ENCODE results near the gene MRPL42. TPM values are rescaled to one million over a fixed set of nuclear protein-coding genes. Genes with fewer than 3 reads are reported as not detected.
"Not testable (repeated sequence)": the region's sequence is repeated elsewhere in the genome, so short reads cannot be mapped to it uniquely, and the experiment has no call there.

The MRPL42 gene
- total and polyA plus RNA-seq, 2 experiments from 2014 or later = 195 to 269 TPM

DNA sequence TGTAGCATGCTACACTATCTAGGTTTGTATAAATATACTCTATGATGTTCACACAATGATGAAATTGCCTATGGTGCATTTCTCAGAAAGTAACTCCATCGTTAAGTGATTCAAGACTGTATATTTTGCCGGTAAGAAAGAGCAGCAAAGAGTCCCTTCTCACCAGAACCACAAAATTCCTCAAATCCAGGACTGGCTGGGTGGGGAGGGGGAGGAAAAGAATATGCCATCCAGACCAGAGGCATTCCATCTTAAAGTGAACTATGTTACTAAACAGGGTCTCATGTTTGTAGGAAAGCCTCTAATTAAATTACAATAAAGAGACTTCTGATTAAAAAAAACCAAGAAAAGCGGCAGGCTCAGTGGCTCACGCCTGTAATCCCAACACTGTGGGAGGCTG is 37.0 kb upstream of the MRPL42 start (continued):
- TF ChIP-seq, protein P1, sequence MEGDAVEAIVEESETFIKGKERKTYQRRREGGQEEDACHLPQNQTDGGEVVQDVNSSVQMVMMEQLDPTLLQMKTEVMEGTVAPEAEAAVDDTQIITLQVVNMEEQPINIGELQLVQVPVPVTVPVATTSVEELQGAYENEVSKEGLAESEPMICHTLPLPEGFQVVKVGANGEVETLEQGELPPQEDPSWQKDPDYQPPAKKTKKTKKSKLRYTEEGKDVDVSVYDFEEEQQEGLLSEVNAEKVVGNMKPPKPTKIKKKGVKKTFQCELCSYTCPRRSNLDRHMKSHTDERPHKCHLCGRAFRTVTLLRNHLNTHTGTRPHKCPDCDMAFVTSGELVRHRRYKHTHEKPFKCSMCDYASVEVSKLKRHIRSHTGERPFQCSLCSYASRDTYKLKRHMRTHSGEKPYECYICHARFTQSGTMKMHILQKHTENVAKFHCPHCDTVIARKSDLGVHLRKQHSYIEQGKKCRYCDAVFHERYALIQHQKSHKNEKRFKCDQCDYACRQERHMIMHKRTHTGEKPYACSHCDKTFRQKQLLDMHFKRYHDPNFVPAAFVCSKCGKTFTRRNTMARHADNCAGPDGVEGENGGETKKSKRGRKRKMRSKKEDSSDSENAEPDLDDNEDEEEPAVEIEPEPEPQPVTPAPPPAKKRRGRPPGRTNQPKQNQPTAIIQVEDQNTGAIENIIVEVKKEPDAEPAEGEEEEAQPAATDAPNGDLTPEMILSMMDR (conservative IDR thresholded peaks at IDR 0.05; ENCODE audit: low read depth in 2 of 2) = no peak
- TF ChIP-seq CREB1 (CRISPR knock-in tag; IDR thresholded peaks at IDR 0.05; ENCODE audit: low read depth) (no peak), JUNB (IDR thresholded peaks at IDR 0.05; ENCODE audit: unreplicated experiment) (no peak), STAT1 (IDR thresholded peaks at IDR 0.05; ENCODE audit: unreplicated experiment) (no peak), EZH2 (IDR thresholded peaks at IDR 0.05; ENCODE audit: low read depth, unreplicated experiment) (no peak), ZNF114 (CRISPR knock-in tag; IDR thresholded peaks at IDR 0.05) (no peak), NANOG (IDR thresholded peaks at IDR 0.05; ENCODE audit: borderline replicate concordance) (no peak)
- TF ChIP-seq, protein P2, sequence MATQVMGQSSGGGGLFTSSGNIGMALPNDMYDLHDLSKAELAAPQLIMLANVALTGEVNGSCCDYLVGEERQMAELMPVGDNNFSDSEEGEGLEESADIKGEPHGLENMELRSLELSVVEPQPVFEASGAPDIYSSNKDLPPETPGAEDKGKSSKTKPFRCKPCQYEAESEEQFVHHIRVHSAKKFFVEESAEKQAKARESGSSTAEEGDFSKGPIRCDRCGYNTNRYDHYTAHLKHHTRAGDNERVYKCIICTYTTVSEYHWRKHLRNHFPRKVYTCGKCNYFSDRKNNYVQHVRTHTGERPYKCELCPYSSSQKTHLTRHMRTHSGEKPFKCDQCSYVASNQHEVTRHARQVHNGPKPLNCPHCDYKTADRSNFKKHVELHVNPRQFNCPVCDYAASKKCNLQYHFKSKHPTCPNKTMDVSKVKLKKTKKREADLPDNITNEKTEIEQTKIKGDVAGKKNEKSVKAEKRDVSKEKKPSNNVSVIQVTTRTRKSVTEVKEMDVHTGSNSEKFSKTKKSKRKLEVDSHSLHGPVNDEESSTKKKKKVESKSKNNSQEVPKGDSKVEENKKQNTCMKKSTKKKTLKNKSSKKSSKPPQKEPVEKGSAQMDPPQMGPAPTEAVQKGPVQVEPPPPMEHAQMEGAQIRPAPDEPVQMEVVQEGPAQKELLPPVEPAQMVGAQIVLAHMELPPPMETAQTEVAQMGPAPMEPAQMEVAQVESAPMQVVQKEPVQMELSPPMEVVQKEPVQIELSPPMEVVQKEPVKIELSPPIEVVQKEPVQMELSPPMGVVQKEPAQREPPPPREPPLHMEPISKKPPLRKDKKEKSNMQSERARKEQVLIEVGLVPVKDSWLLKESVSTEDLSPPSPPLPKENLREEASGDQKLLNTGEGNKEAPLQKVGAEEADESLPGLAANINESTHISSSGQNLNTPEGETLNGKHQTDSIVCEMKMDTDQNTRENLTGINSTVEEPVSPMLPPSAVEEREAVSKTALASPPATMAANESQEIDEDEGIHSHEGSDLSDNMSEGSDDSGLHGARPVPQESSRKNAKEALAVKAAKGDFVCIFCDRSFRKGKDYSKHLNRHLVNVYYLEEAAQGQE (IDR thresholded peaks at IDR 0.05; ENCODE audit: unreplicated experiment) = no peak

DNA sequence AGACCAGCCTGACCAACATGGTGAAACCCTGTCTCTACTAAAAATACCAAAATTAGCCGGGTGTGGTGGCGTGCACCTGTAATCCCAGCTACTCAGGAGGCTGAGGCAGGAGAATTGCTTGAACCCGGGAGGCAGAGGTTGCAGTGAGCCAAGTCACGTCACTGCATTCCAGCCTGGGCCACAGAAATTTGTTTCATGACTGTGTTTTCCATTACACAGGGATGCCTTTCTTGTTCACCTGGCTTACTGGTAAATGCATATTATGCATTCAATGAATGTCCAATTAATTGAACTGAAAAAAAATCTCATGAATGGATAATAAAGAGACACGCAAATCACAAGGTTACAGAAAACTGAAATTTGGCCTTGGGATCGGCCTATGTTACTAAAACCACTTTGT is 35.3 kb upstream of the MRPL42 start:
- not testable (repeated sequence) for H3K27ac Mint-ChIP-seq

DNA sequence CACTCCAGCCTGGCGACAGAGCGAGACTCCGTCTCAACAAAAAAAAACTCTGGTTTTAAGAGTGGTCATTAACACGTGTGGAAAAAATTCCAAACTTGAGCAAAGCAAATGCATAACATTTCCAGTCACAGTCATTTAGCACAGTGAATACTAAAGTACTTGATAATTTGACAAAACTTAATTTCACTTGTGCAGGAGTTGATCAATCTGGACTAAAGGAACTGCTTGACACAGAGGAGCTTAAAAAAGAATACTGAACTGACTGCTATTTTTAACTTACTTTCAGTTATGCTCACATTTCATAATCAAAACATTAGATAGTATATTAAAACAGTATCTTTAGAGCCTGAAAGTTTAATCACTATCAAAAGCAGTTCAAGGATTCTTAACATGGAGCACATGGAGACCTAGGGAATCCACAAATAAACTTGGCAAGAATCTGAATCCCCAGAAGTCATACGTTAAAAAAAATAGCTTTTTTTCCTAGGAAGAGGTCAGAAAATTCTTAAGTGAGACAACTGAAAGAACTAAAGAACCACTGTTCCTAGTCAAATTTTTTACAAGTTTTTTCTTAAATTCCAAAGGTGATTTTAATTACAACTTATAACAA is 33.0 kb upstream of the MRPL42 start:
- H3F3A ChIP-seq (replicated peaks; ENCODE audit: low read depth) = no peaks in the 10 kb centered on the region
- peaks cover 99% of the 10 kb centered on the region for H4K20me1 ChIP-seq (replicated peaks; ENCODE audit: insufficient read depth)
- Mint-ChIP-seq H3K36me3 (ENCODE audit: low read depth) (peaks cover 2% of the 10 kb centered on the region; the same call in 1 of the 3 replicates), H3K4me1 (peaks cover 43% of the 10 kb centered on the region), H3K9me3 (no peaks in the 10 kb centered on the region), H3K27me3 (ENCODE audit: insufficient read depth, low read depth, poor library complexity) (peaks cover 2% of the 10 kb centered on the region), H3K27ac (no peak overlapping the region), H3K4me3 (no peak overlapping the region)
- DNase-seq (ENCODE audit: low spot score) = no peak
- H3K27ac ChIP-seq (ENCODE audit: low read depth) = no peak overlapping the region
- H3K9me2 ChIP-seq (ENCODE audit: insufficient read depth) = no peaks in the 10 kb centered on the region
- H3K79me2 ChIP-seq (replicated peaks; ENCODE audit: insufficient read depth) = peaks cover 100% of the 10 kb centered on the region
- H3K4me2 ChIP-seq = no peak overlapping the region
- no peak for ATAC-seq
- H3K4me3 ChIP-seq = no peak overlapping the region
- no peaks in the 10 kb centered on the region for H3K36me3 ChIP-seq (ENCODE audit: insufficient read depth)
- H2AFZ ChIP-seq = no peak overlapping the region
- H3K4me1 ChIP-seq (ENCODE audit: insufficient read depth) = peaks cover 27% of the 10 kb centered on the region
- no peaks in the 10 kb centered on the region for H3K27me3 ChIP-seq (ENCODE audit: insufficient read depth)
- TF ChIP-seq, protein P1 (conservative IDR thresholded peaks at IDR 0.05; ENCODE audit: low read depth in 2 of 2) = no peak
- TF ChIP-seq STAT1 (IDR thresholded peaks at IDR 0.05; ENCODE audit: unreplicated experiment) (no peak), NANOG (IDR thresholded peaks at IDR 0.05; ENCODE audit: borderline replicate concordance) (no peak), EZH2 (IDR thresholded peaks at IDR 0.05; ENCODE audit: low read depth, unreplicated experiment) (no peak), POLR2AphosphoS5 (IDR thresholded peaks at IDR 0.05; ENCODE audit: low read depth) (no peak), ZNF114 (CRISPR knock-in tag; IDR thresholded peaks at IDR 0.05) (no peak), JUNB (IDR thresholded peaks at IDR 0.05; ENCODE audit: unreplicated experiment) (no peak)
- TF ChIP-seq, protein P2 (IDR thresholded peaks at IDR 0.05; ENCODE audit: unreplicated experiment) = no peak

More for the DNA sequence above, 35.3 kb upstream of the MRPL42 start:
- Histone ChIP-seq H3K79me2 (replicated peaks; ENCODE audit: insufficient read depth) (peaks cover 100% of the 10 kb centered on the region), H4K20me1 (replicated peaks; ENCODE audit: insufficient read depth) (peaks cover 97% of the 10 kb centered on the region)
- not testable (repeated sequence) for H3K36me3 ChIP-seq (ENCODE audit: insufficient read depth); H3F3A ChIP-seq (replicated peaks; ENCODE audit: low read depth); H3K36me3 Mint-ChIP-seq (ENCODE audit: low read depth); H2AFZ ChIP-seq; ATAC-seq; H3K9me3 Mint-ChIP-seq; H3K27me3 ChIP-seq (ENCODE audit: insufficient read depth); H3K4me2 ChIP-seq; H3K4me3 Mint-ChIP-seq; DNase-seq (ENCODE audit: low spot score); H3K27me3 Mint-ChIP-seq (ENCODE audit: insufficient read depth, low read depth, poor library complexity); H3K4me1 ChIP-seq (ENCODE audit: insufficient read depth); H3K9me2 ChIP-seq (ENCODE audit: insufficient read depth); H3K27ac ChIP-seq (ENCODE audit: low read depth); H3K4me3 ChIP-seq
- H3K4me1 Mint-ChIP-seq = peaks cover 27% of the 10 kb centered on the region

All from GM23338 (cell line).